H1 (cell line): ENCODE data around the gene INSIG1. TPM values are rescaled to one million over a fixed set of nuclear protein-coding genes. Genes with fewer than 3 reads are reported as not detected.

Experiments
- CTCF ChIA-PET: fragments of 300-600 bp; sonication (Branson Sonifier 250); formaldehyde crosslinking; loops from one replicate; lab custom pipeline; 2021; ENCODE audit not compliant: partially characterized antibody; lab: Charles Lee
- POLR2A ChIA-PET: fragments of 300-600 bp; sonication (Branson Sonifier 250); formaldehyde crosslinking; loops from one replicate; lab custom pipeline; 2021; ENCODE audit warnings: inconsistent platforms; ENCODE audit not compliant: partially characterized antibody; lab: Charles Lee
- DNase-seq, 2 experiments: peaks; one replicate each; pipeline versions ENCODE4 v3.0.0 to v3.0.0-alpha.2; 2010 to 2022; ENCODE audit warnings: low spot score in 2 of 2, low read depth in 1 of 2, mixed read lengths in 1 of 2
- FAIRE-seq: peaks from 2 replicates; lab custom pipeline; 2011; peaks lifted over from hg19 to GRCh38; lab: Jason Lieb, UNC
- H2AFZ ChIP-seq: 2 replicates; pipeline ENCODE4 v1.8.1; 2012; ENCODE audit warnings: low read length, inconsistent platforms
- H2AK5ac ChIP-seq: 2 replicates; pipeline ENCODE4 v1.6.1; 2013; ENCODE audit warnings: low read depth, low read length
- H2BK120ac ChIP-seq: replicated peaks from 2 replicates; pipeline ENCODE3; 2013; ENCODE audit warnings: low read depth, low read length, inconsistent platforms
- H2BK12ac ChIP-seq: 2 replicates; pipeline ENCODE4 v1.6.1; 2013; ENCODE audit warnings: low read depth, low read length
- H2BK15ac ChIP-seq: 2 replicates; pipeline ENCODE4 v1.6.1; 2013; ENCODE audit warnings: low read length
- H2BK20ac ChIP-seq: 2 replicates; pipeline ENCODE4 v1.6.1; 2013; ENCODE audit warnings: low read length
- H2BK5ac ChIP-seq: 2 replicates; pipeline ENCODE4 v1.6.1; 2013; ENCODE audit warnings: low read depth, low read length
- H3K14ac ChIP-seq: 2 replicates; pipeline ENCODE4 v1.6.1; 2013; ENCODE audit warnings: inconsistent platforms; ENCODE audit not compliant: insufficient read length
- H3K18ac ChIP-seq: 2 replicates; pipeline ENCODE4 v1.6.1; 2013; ENCODE audit warnings: low read length; ENCODE audit errors: extremely low read depth
- H3K23ac ChIP-seq: 2 replicates; pipeline ENCODE4 v1.6.1; 2013; ENCODE audit warnings: inconsistent platforms; ENCODE audit not compliant: insufficient read length
- H3K23me2 ChIP-seq: 2 replicates; pipeline ENCODE4 v1.6.1; 2013; ENCODE audit warnings: low read depth, low read length
- H3K27ac ChIP-seq: 2 replicates; pipeline ENCODE4 v1.6.1; 2011; ENCODE audit warnings: low read depth, low read length, inconsistent platforms
- H3K27me3 ChIP-seq, 4 experiments: replicated peaks in 1 of 4; 1 replicate in 1 of 4; 2 replicates in 3 of 4; pipeline versions ENCODE4 v1.6.1 to v1.8.1; 2011 to 2013; ENCODE audit warnings: low read length in 3 of 4, mild to moderate bottlenecking in 3 of 4, inconsistent platforms in 2 of 4, mixed read lengths in 2 of 4, moderate library complexity in 1 of 4; ENCODE audit not compliant: control insufficient read depth in 3 of 4, insufficient read depth in 3 of 4; ENCODE audit errors: extremely low read depth in 1 of 4
- H3K36me3 ChIP-seq, 4 experiments: 2 replicates each; pipeline versions ENCODE4 v1.6.1 to v1.8.1; 2011 to 2013; ENCODE audit warnings: mild to moderate bottlenecking in 4 of 4, low read length in 3 of 4, moderate library complexity in 2 of 4, control low read depth in 1 of 4, inconsistent platforms in 1 of 4; ENCODE audit not compliant: insufficient read depth in 4 of 4, control insufficient read depth in 2 of 4
- H3K4ac ChIP-seq: replicated peaks from 2 replicates; pipeline ENCODE3; 2013; ENCODE audit warnings: low read length, low read depth, mixed read lengths, inconsistent platforms; ENCODE audit not compliant: insufficient read length
- H3K4me1 ChIP-seq, 4 experiments: replicated peaks in 1 of 4; 1 replicate in 1 of 4; 2 replicates in 3 of 4; pipeline versions ENCODE4 v1.6.1 to v1.8.1; 2011 to 2013; ENCODE audit warnings: low read length in 3 of 4, inconsistent platforms in 2 of 4, mixed read lengths in 1 of 4; ENCODE audit not compliant: insufficient read depth in 4 of 4, control insufficient read depth in 3 of 4
- H3K4me2 ChIP-seq, 2 experiments: 2 replicates each; pipeline versions ENCODE4 v1.6.1 to v1.8.1; 2011 to 2013; ENCODE audit warnings: low read depth in 2 of 2, low read length in 2 of 2, control low read depth in 1 of 2, inconsistent platforms in 1 of 2, mild to moderate bottlenecking in 1 of 2; ENCODE audit not compliant: insufficient read depth in 1 of 2
- H3K4me3 ChIP-seq, 4 experiments: fragments of 200-600, 300-600 bp in 1 of 4; sonication (generic), shearing (Covaris generic), sonication (Bioruptor Twin) in 1 of 4; 2 replicates each; pipeline versions ENCODE4 v1.5.1 to v1.8.1; 2011 to 2016; ENCODE audit warnings: low read length in 4 of 4, low read depth in 3 of 4, control low read depth in 2 of 4, inconsistent platforms in 2 of 4, mild to moderate bottlenecking in 2 of 4, mixed read lengths in 1 of 4, moderate library complexity in 1 of 4; ENCODE audit not compliant: insufficient read depth in 2 of 4; ENCODE audit errors: extremely low read depth in 1 of 4
- H3K56ac ChIP-seq: replicated peaks from 2 replicates; pipeline ENCODE3; 2013; ENCODE audit warnings: low read depth, mild to moderate bottlenecking, mixed read lengths, low read length, inconsistent platforms; ENCODE audit not compliant: insufficient read length
- H3K79me1 ChIP-seq: 2 replicates; pipeline ENCODE4 v1.6.1; 2013; ENCODE audit warnings: low read depth, low read length, control low read depth
- H3K79me2 ChIP-seq, 2 experiments: 2 replicates each; pipeline versions ENCODE4 v1.6.1 to v1.8.1; 2012 to 2013; ENCODE audit warnings: low read length in 2 of 2, mild to moderate bottlenecking in 2 of 2, inconsistent platforms in 1 of 2; ENCODE audit not compliant: insufficient read depth in 2 of 2, control insufficient read depth in 1 of 2
- H3K9ac ChIP-seq, 4 experiments: replicated peaks in 1 of 4; 1 replicate in 1 of 4; 2 replicates in 3 of 4; pipeline versions ENCODE4 v1.6.1 to v1.8.1; 2011 to 2013; ENCODE audit warnings: low read depth in 3 of 4, low read length in 3 of 4, control low read depth in 2 of 4, mild to moderate bottlenecking in 2 of 4, moderate library complexity in 2 of 4, inconsistent platforms in 1 of 4; ENCODE audit errors: extremely low read depth in 1 of 4
- H3K9me3 ChIP-seq, 2 experiments: 2 replicates each; pipeline versions ENCODE4 v1.6.1 to v1.8.1; 2012 to 2013; ENCODE audit warnings: mild to moderate bottlenecking in 2 of 2, moderate library complexity in 2 of 2, control low read depth in 1 of 2, inconsistent platforms in 1 of 2, low read depth in 1 of 2, low read length in 1 of 2, mixed read lengths in 1 of 2; ENCODE audit not compliant: insufficient read depth in 2 of 2
- H4K20me1 ChIP-seq, 2 experiments: replicated peaks in 1 of 2; 2 replicates each; pipeline versions ENCODE3 to v1.8.1; 2011 to 2013; ENCODE audit warnings: inconsistent platforms in 2 of 2, low read length in 2 of 2, mild to moderate bottlenecking in 1 of 2; ENCODE audit not compliant: insufficient read depth in 2 of 2, control insufficient read depth in 1 of 2
- H4K5ac ChIP-seq: 2 replicates; pipeline ENCODE4 v1.6.1; 2013; ENCODE audit warnings: low read length, low read depth, mixed read lengths, inconsistent platforms; ENCODE audit not compliant: insufficient read length
- H4K8ac ChIP-seq: 2 replicates; pipeline ENCODE4 v1.8.0; 2013; ENCODE audit warnings: mild to moderate bottlenecking, moderate library complexity, low read length, inconsistent platforms; ENCODE audit not compliant: insufficient read depth; ENCODE audit errors: extremely low read depth
- H4K91ac ChIP-seq: replicated peaks from 2 replicates; pipeline ENCODE3; 2013; ENCODE audit warnings: low read length, mixed read lengths, inconsistent platforms; ENCODE audit not compliant: insufficient read length
- ATF2 ChIP-seq: IDR thresholded peaks from 2 replicates; pipeline ENCODE4 v1.6.1; 2012; ENCODE audit warnings: low read length, inconsistent platforms
- BCL11A ChIP-seq, 2 experiments: IDR thresholded peaks; one replicate each; pipeline ENCODE4 v1.6.1; 2011; ENCODE audit warnings: low read depth in 2 of 2, low read length in 2 of 2, mild to moderate bottlenecking in 2 of 2
- HDAC6 ChIP-seq: IDR thresholded peaks from one replicate; pipeline ENCODE4 v1.7.1; 2012; ENCODE audit warnings: low read depth, mild to moderate bottlenecking, inconsistent platforms, low read length, moderate library complexity
- KDM5A ChIP-seq: fragments of 200-600 bp; IDR thresholded peaks from 2 replicates; pipeline ENCODE4 v1.7.1; 2012; ENCODE audit warnings: mild to moderate bottlenecking, low read length, inconsistent platforms, mixed read lengths
- SAP30 ChIP-seq: fragments of 300-600 bp; sonication (generic); IDR thresholded peaks from 2 replicates; pipeline ENCODE4 v1.7.1; 2012; ENCODE audit warnings: low read length, moderate library complexity, mild to moderate bottlenecking, inconsistent platforms; ENCODE audit not compliant: insufficient read depth, insufficient replicate concordance
- WGBS, 2 experiments: shearing (Covaris generic) in 1 of 2; methylation state at CpG; one replicate each; pipeline versions ENCODE4 v1.1.6 to v1.1.7; 2013 to 2015; ENCODE audit warnings: low lambda C conversion rate in 2 of 2, mixed read lengths in 2 of 2, inconsistent platforms in 1 of 2, low coverage in 1 of 2, missing lambda C conversion rate in 1 of 2; ENCODE audit not compliant: insufficient replicate concordance in 2 of 2, insufficient coverage in 1 of 2, insufficient read length in 1 of 2; ENCODE audit errors: extremely low coverage in 1 of 2, missing lambda C conversion rate in 1 of 2; 5-methylcytosine and 5-hydroxymethylcytosine counted together
- polyA plus RNA-seq, 7 experiments: library from polyadenylated mRNA; depleted of rRNA in 3 of 7; stranded (reverse) in 5 of 7; unstranded in 2 of 7; fragments of >200 nt in 5 of 7; fragments of 200-250 nt in 2 of 7; gene quantifications; 1 replicate in 5 of 7; 2 replicates in 1 of 7; 4 replicates in 1 of 7; pipeline versions ENCODE4 v1.2.1 to v1.2.3, GENCODE V29; 2011 to 2013; ENCODE audit warnings: missing spikeins in 2 of 7, mixed read lengths in 2 of 7
- total RNA-seq: library from RNA; stranded (reverse); fragmentation: NEBNext Ultra II Directional; extraction: Animal tissue kit (Norgen Biotek cat#: 25700); gene quantifications from 2 replicates; pipeline ENCODE4 v1.2.1, GENCODE V29; 2021

INSIG1 gene
- total and polyA plus RNA-seq, 2 of the 8 experiments (the other 6 are each of a cell fraction or from before 2014, with no cell fraction given): 40.0 to 58.4 TPM

- FAIRE-seq (no peak), DNase-seq (no peak)
- no peaks in the 10 kb centered on the region for H3K27me3 ChIP-seq
- no peak overlapping the region for H3K4ac ChIP-seq
- H3K36me3 ChIP-seq: no peaks in the 10 kb centered on the region
- no peak overlapping the region for H4K91ac ChIP-seq
- no peak overlapping the region for H2BK20ac ChIP-seq
- H3K23ac ChIP-seq: no peak overlapping the region
- no peak overlapping the region for H3K9ac ChIP-seq
- no peaks in the 10 kb centered on the region for H3K9me3 ChIP-seq
- no peak overlapping the region for H4K8ac ChIP-seq
- H3K14ac ChIP-seq: no peak overlapping the region
- H4K5ac ChIP-seq: no peak overlapping the region
- H2BK15ac ChIP-seq: no peak overlapping the region
- no peaks in the 10 kb centered on the region; a peak in 2 of 7 replicates for H3K4me1 ChIP-seq
- H3K79me1 ChIP-seq: no peaks in the 10 kb centered on the region
- H2AK5ac ChIP-seq: no peak overlapping the region
- H2BK120ac ChIP-seq: no peak overlapping the region
- H3K18ac ChIP-seq: no peak overlapping the region
- no peak overlapping the region for H3K56ac ChIP-seq
- no peak overlapping the region for H2AFZ ChIP-seq
- peaks cover 4% of the 10 kb centered on the region; the same call in 1 of the 2 replicates for H3K23me2 ChIP-seq
- no peaks in the 10 kb centered on the region for H3K79me2 ChIP-seq
- POLR2A ChIA-PET: no interaction called here
- 89% methylated on average over 19 of the region's 19 CpGs; no CpG with 5 or more reads in 1 of the 2 experiments for WGBS, 2 experiments
- H3K27ac ChIP-seq: no peak overlapping the region
- no peak overlapping the region for H3K4me2 ChIP-seq
- TF ChIP-seq KDM5A: no peak
- TF ChIP-seq BCL11A (IDR thresholded peaks at IDR 0.05; ENCODE audit: low read depth in 2 of 2, low read length in 2 of 2): no peak
- TF ChIP-seq ATF2: no peak
- TF ChIP-seq HDAC6: no peak
- TF ChIP-seq SAP30: no peak
- CTCF ChIA-PET: interaction anchor here (0.7 to 1.9 kb wide), 2 partner anchors 9 to 21 kb away, joined by 3 to 5 read pairs; no protein-coding TSS in a partner anchor
- H2BK5ac ChIP-seq: no peak overlapping the region
- no peak overlapping the region for H2BK12ac ChIP-seq
- H4K20me1 ChIP-seq: peaks cover 0 to 2% of the 10 kb centered on the region in 2 experiments
- no peak overlapping the region for H3K4me3 ChIP-seq
Measured at GRCh38 chr7:155324012-155324917, 26.6 kb downstream of the INSIG1 start.
